DMS114 treated with DMSO at 0.1 percent for 48 hours (cell line): ENCODE data around the gene L1CAM.

Experiments
- DNase-seq: peaks from one replicate; lab custom pipeline; 2025; ENCODE audit not compliant: unreplicated experiment; lab: John Stamatoyannopoulos, UW

Gene L1CAM

GRCh38 chrX:153878969-153879653, 6.9 kb downstream of the L1CAM start:
- no peak for DNase-seq

- no peak for DNase-seq
Observed at GRCh38 chrX:153878345-153878744, 7.6 kb downstream of the L1CAM start.

GRCh38 chrX:153877571-153878261, 8.3 kb downstream of the L1CAM start:
- DNase-seq: no peak

- DNase-seq: no peak
Observed at GRCh38 chrX:153876112-153876491, 9.9 kb downstream of the L1CAM start.

GRCh38 chrX:153875391-153876111, 10.4 kb downstream of the L1CAM start:
- no peak for DNase-seq

GRCh38 chrX:153874366-153875125, 11.4 kb downstream of the L1CAM start:
- no peak for DNase-seq

- DNase-seq: no peak
Observed at GRCh38 chrX:153874085-153874365, 11.9 kb downstream of the L1CAM start.

- DNase-seq: no peak
Observed at GRCh38 chrX:153873282-153874084, 12.5 kb downstream of the L1CAM start.

- DNase-seq: no peak
Observed at GRCh38 chrX:153871946-153872878, 13.8 kb downstream of the L1CAM start.

- no peak for DNase-seq
Observed at GRCh38 chrX:153871451-153871850, 14.5 kb downstream of the L1CAM start.

GRCh38 chrX:153870791-153871360, 15.1 kb downstream of the L1CAM start:
- DNase-seq: no peak

GRCh38 chrX:153870288-153870690, 15.7 kb downstream of the L1CAM start:
- DNase-seq: no peak

- no peak for DNase-seq
Observed at GRCh38 chrX:153869473-153870287, 16.3 kb downstream of the L1CAM start.

- DNase-seq: no peak
Observed at GRCh38 chrX:153868576-153869472, 17.1 kb downstream of the L1CAM start.

GRCh38 chrX:153867671-153868070, 18.3 kb downstream of the L1CAM start:
- DNase-seq: no peak

- no peak for DNase-seq
Observed at GRCh38 chrX:153867139-153867538, 18.8 kb downstream of the L1CAM start.

- no peak for DNase-seq
Observed at GRCh38 chrX:153866302-153867019, 19.5 kb downstream of the L1CAM start.
